CD4-positive, alpha-beta memory T cell (primary cell): Measurements from ENCODE around the gene GTPBP1. TPM values are rescaled to one million over a fixed set of nuclear protein-coding genes. Genes with fewer than 3 reads are reported as not detected.

Experiments
- CTCF ChIA-PET: fragments of 350-600 bp; sonication (Branson Sonifier 250); formaldehyde crosslinking; loops from one replicate; lab custom pipeline; 2021; ENCODE audit warnings: inconsistent platforms; ENCODE audit not compliant: partially characterized antibody; lab: Charles Lee
- POLR2A ChIA-PET: fragments of 350-600 bp; sonication (Branson Sonifier 250); formaldehyde crosslinking; loops from one replicate; lab custom pipeline; 2021; ENCODE audit not compliant: partially characterized antibody; lab: Charles Lee
- DNase-seq, 5 donors: peaks; one replicate each; pipeline versions ENCODE4 v3.0.0 to v3.0.0-alpha.2; 2020 to 2022; ENCODE audit warnings: mixed read lengths in 1 of 5
- H3K27ac ChIP-seq: one replicate; pipeline ENCODE4 v1.7.0; 2013; ENCODE audit warnings: low read depth, low read length
- H3K27me3 ChIP-seq: 2 replicates; pipeline ENCODE4 v1.7.0; 2013; ENCODE audit warnings: mild to moderate bottlenecking, low read length, moderate library complexity; ENCODE audit not compliant: insufficient read depth
- H3K36me3 ChIP-seq: 2 replicates; pipeline ENCODE4 v1.7.0; 2013; ENCODE audit warnings: mild to moderate bottlenecking, low read length, moderate library complexity; ENCODE audit not compliant: insufficient read depth
- H3K4me1 ChIP-seq: 2 replicates; pipeline ENCODE4 v1.7.0; 2013; ENCODE audit warnings: mild to moderate bottlenecking, low read length, moderate library complexity; ENCODE audit not compliant: insufficient read depth
- H3K4me3 ChIP-seq, 2 donors: one replicate each; pipeline ENCODE4 v1.7.0; 2013; ENCODE audit warnings: low read length in 2 of 2, mild to moderate bottlenecking in 1 of 2
- H3K9me3 ChIP-seq, 2 donors: one replicate each; pipeline ENCODE4 v1.7.0; 2013; ENCODE audit warnings: low read length in 2 of 2, control low read depth in 1 of 2; ENCODE audit not compliant: control insufficient read depth in 1 of 2
- H3K27ac Mint-ChIP-seq, 7 donors: one replicate each; pipeline ENCODE4 v1.8.0; 2020 to 2021; ENCODE audit warnings: mixed read lengths in 7 of 7, mild to moderate bottlenecking in 6 of 7, inconsistent platforms in 3 of 7, moderate library complexity in 3 of 7
- H3K27me3 Mint-ChIP-seq, 2 donors: one replicate each; pipeline ENCODE4 v1.8.0; 2020 to 2021; ENCODE audit warnings: mixed read lengths in 2 of 2
- H3K36me3 Mint-ChIP-seq, 2 donors: one replicate each; pipeline ENCODE4 v1.8.0; 2020 to 2021; ENCODE audit warnings: mixed read lengths in 2 of 2, inconsistent platforms in 1 of 2, mild to moderate bottlenecking in 1 of 2
- H3K4me1 Mint-ChIP-seq, 4 donors: one replicate each; pipeline ENCODE4 v1.8.0; 2020 to 2021; ENCODE audit warnings: mixed read lengths in 4 of 4, mild to moderate bottlenecking in 1 of 4
- H3K4me3 Mint-ChIP-seq, 8 donors: one replicate each; pipeline ENCODE4 v1.8.0; 2020 to 2021; ENCODE audit warnings: mixed read lengths in 8 of 8, mild to moderate bottlenecking in 7 of 8, moderate library complexity in 6 of 8, inconsistent platforms in 3 of 8
- H3K9me3 Mint-ChIP-seq, 8 donors: one replicate each; pipeline ENCODE4 v1.8.0; 2020 to 2021; ENCODE audit warnings: mixed read lengths in 8 of 8, mild to moderate bottlenecking in 5 of 8, inconsistent platforms in 3 of 8, moderate library complexity in 1 of 8
- intact Hi-C: fragments of 100-400 bp; cut with micrococcal nuclease; formaldehyde crosslinking; loops from one replicate; pipeline ENCODE4 v1.15.1; 2023
- polyA plus RNA-seq, 2 donors: library from polyadenylated mRNA; unstranded; fragments of 300-500 nt; fragmentation: Illumina TruSeq; gene quantifications; one replicate each; pipeline ENCODE4 v1.2.3, GENCODE V29; 2021
- total RNA-seq, 2 experiments: library from RNA; stranded (reverse); gene quantifications; one replicate each; pipeline ENCODE4 v1.2.3, GENCODE V29; 2021

Gene GTPBP1
- total and polyA plus RNA-seq, 4 experiments from 2014 or later = 14.6 to 96.6 (median 62.5) TPM

DNA sequence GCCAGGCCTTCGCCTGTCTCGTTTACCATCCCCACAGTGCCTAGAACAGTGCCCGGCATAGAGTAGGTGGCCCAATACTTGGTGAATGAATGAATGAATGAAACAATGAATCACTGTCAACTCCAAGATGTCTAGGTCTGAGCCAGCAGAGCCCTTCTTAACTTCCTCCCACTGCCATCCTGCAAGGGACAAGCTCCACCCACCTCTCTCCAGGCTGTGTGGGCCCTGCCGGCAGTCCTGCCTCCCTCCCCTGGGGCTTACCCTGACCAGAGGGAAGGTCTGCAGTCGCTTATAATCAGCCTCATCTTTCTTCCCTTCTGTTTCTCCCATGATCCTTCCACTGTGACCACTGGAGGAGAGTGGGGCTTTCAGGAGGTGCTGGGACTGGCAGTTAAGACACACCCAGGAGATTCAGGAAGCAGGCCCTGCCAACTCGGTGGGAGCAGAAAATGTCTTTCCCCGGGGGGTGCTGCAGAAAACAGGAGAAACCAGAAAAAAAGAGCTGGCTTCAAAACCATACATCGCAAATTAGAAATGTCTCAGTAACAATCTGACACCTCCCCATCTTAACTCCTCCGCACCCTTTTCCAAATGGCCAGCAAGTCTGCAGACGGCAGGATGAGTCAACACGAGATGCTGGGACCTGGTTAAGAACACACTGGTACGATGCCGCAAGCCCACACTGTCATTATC lies 76.8 kb downstream of the GTPBP1 start:
- Mint-ChIP-seq H3K4me1 (peaks cover 0 to 21% (median 5%) of the 10 kb centered on the region in 4 donors), H3K4me3 (no peak overlapping the region), H3K36me3 (peaks cover 17 to 28% of the 10 kb centered on the region in 2 donors), H3K9me3 (no peaks in the 10 kb centered on the region), H3K27me3 (no peaks in the 10 kb centered on the region), H3K27ac (peak overlapping the region in 5 of 7 donors; percentile 52 to 79 (median 65))
- H3K27ac ChIP-seq = no peak overlapping the region
- DNase-seq = no peak
- H3K9me3 ChIP-seq = no peaks in the 10 kb centered on the region
- intact Hi-C loops = no loop called here
- H3K27me3 ChIP-seq = no peaks in the 10 kb centered on the region
- no peak overlapping the region for H3K4me3 ChIP-seq
- peaks cover 7% of the 10 kb centered on the region for H3K4me1 ChIP-seq
- peaks cover 8% of the 10 kb centered on the region for H3K36me3 ChIP-seq
- POLR2A ChIA-PET = no interaction called here
- CTCF ChIA-PET = interaction anchor here (1.3 kb wide), 1 partner anchor 13 kb away, joined by 4 read pairs; no protein-coding TSS in a partner anchor

Other genes with a start within 250 kb of the GTPBP1 start
- gene KDELR3, start 237.8 kb upstream of the GTPBP1 start, total RNA-seq = not detected
- under 1 TPM; 0.10 to 0.24 TPM for gene KDELR3, start 237.8 kb upstream of the GTPBP1 start, polyA plus RNA-seq
- gene DDX17, start 199.6 kb upstream of the GTPBP1 start, total RNA-seq = 100 to 1,000 TPM; 927 to 960 TPM
- 10 to 100 TPM in 1 of 2 donors, 1 to 10 TPM in 1; 10.0 to 44.3 TPM for gene DDX17, start 199.6 kb upstream of the GTPBP1 start, polyA plus RNA-seq
- 1 to 10 TPM in 1 of 2 experiments, under 1 TPM in 1; 0.29 to 1.1 TPM for gene DMC1, start 135.8 kb upstream of the GTPBP1 start, total RNA-seq
- gene DMC1, start 135.8 kb upstream of the GTPBP1 start, polyA plus RNA-seq = not detected
- under 1 TPM in 1 of 2 experiments, not detected in 1; 0.44 TPM for gene FAM227A, start 49.6 kb upstream of the GTPBP1 start, total RNA-seq
- gene FAM227A, start 49.6 kb upstream of the GTPBP1 start, polyA plus RNA-seq = not detected
- gene CBY1, start 49.3 kb upstream of the GTPBP1 start, total RNA-seq = 10 to 100 TPM; 30.4 to 35.2 TPM
- 10 to 100 TPM in 1 of 2 donors, 1 to 10 TPM in 1; 3.8 to 10.5 TPM for gene CBY1, start 49.3 kb upstream of the GTPBP1 start, polyA plus RNA-seq
- gene TOMM22, start 24.0 kb upstream of the GTPBP1 start, total RNA-seq = 10 to 100 TPM; 41.2 to 42.3 TPM
- 10 to 100 TPM; 60.3 to 78.9 TPM for gene TOMM22, start 24.0 kb upstream of the GTPBP1 start, polyA plus RNA-seq
- gene JOSD1, start 5.0 kb upstream of the GTPBP1 start, total RNA-seq = 10 to 100 TPM; 64.6 to 65.4 TPM
- gene JOSD1, start 5.0 kb upstream of the GTPBP1 start, polyA plus RNA-seq = 1 to 10 TPM; 8.0 to 9.6 TPM
- 1,000 to 10,000 TPM in 1 of 2 experiments, 100 to 1,000 TPM in 1; 988 to 1,004 TPM for gene SUN2, start 50.1 kb downstream of the GTPBP1 start, total RNA-seq
- 100 to 1,000 TPM; 323 to 643 TPM for gene SUN2, start 50.1 kb downstream of the GTPBP1 start, polyA plus RNA-seq
- 1 to 10 TPM; 8.6 to 9.6 TPM for gene DNAL4, start 88.2 kb downstream of the GTPBP1 start, total RNA-seq
- gene DNAL4, start 88.2 kb downstream of the GTPBP1 start, polyA plus RNA-seq = 10 to 100 TPM; 11.1 to 13.3 TPM
- gene NPTXR, start 138.1 kb downstream of the GTPBP1 start, total RNA-seq = 1 to 10 TPM; 8.6 to 9.0 TPM
- under 1 TPM; 0.31 to 0.61 TPM for gene NPTXR, start 138.1 kb downstream of the GTPBP1 start, polyA plus RNA-seq
- gene CBX6, start 166.3 kb downstream of the GTPBP1 start, total RNA-seq = 10 to 100 TPM; 85.0 to 88.0 TPM
- 10 to 100 TPM in 1 of 2 donors, 1 to 10 TPM in 1; 4.1 to 10.9 TPM for gene CBX6, start 166.3 kb downstream of the GTPBP1 start, polyA plus RNA-seq